ENCODE results near the gene CRMP1. TPM values are rescaled to one million over a fixed set of nuclear protein-coding genes. Genes with fewer than 3 reads are reported as not detected.

Gene CRMP1
- total RNA-seq, 1 donor from 2014 or later, result 245 TPM

- Mint-ChIP-seq H3K4me3 (no peak overlapping the region), H3K27me3 (ENCODE audit: low read depth) (peaks cover 17% of the 10 kb centered on the region), H3K36me3 (ENCODE audit: low read depth) (no peaks in the 10 kb centered on the region), H3K27ac (ENCODE audit: unreplicated experiment) (no peak overlapping the region), H3K4me1 (no peaks in the 10 kb centered on the region), H3K9me3 (peaks cover 4% of the 10 kb centered on the region)
- no peak for DNase-seq (ENCODE audit: low read depth, low spot score)
- no peak for TF ChIP-seq CTCF (conservative IDR thresholded peaks at IDR 0.05)
Measured at GRCh38 chr4:5913454-5913853, 20.6 kb upstream of the CRMP1 start.

- TF ChIP-seq CTCF (conservative IDR thresholded peaks at IDR 0.05), result no peak
- Mint-ChIP-seq H3K27me3 (ENCODE audit: low read depth) (peaks cover 26% of the 10 kb centered on the region), H3K9me3 (peaks cover 4% of the 10 kb centered on the region), H3K4me3 (no peak overlapping the region), H3K4me1 (no peaks in the 10 kb centered on the region), H3K36me3 (ENCODE audit: low read depth) (no peaks in the 10 kb centered on the region), H3K27ac (ENCODE audit: unreplicated experiment) (no peak overlapping the region)
- DNase-seq (ENCODE audit: low read depth, low spot score), result no peak
Measured at GRCh38 chr4:5912614-5913019, 19.7 kb upstream of the CRMP1 start.

GRCh38 chr4:5908876-5909427 is 16.1 kb upstream of the CRMP1 start:
- TF ChIP-seq CTCF (conservative IDR thresholded peaks at IDR 0.05), result no peak
- H3K4me3 Mint-ChIP-seq, result no peak overlapping the region
- no peaks in the 10 kb centered on the region for H3K4me1 Mint-ChIP-seq
- no peaks in the 10 kb centered on the region for H3K36me3 Mint-ChIP-seq (ENCODE audit: low read depth)
- no peak overlapping the region for H3K27ac Mint-ChIP-seq (ENCODE audit: unreplicated experiment)
- peaks cover 59% of the 10 kb centered on the region for H3K27me3 Mint-ChIP-seq (ENCODE audit: low read depth)
- peaks cover 7% of the 10 kb centered on the region for H3K9me3 Mint-ChIP-seq
- DNase-seq (ENCODE audit: low read depth, low spot score), result no peak

- Mint-ChIP-seq H3K36me3 (ENCODE audit: low read depth) (no peaks in the 10 kb centered on the region), H3K9me3 (peaks cover 7% of the 10 kb centered on the region), H3K27ac (ENCODE audit: unreplicated experiment) (no peak overlapping the region), H3K4me3 (no peak overlapping the region), H3K4me1 (no peaks in the 10 kb centered on the region), H3K27me3 (ENCODE audit: low read depth) (peaks cover 74% of the 10 kb centered on the region)
- no peak for DNase-seq (ENCODE audit: low read depth, low spot score)
- no peak for TF ChIP-seq CTCF (conservative IDR thresholded peaks at IDR 0.05)
Measured at GRCh38 chr4:5906191-5906590, 13.3 kb upstream of the CRMP1 start.

GRCh38 chr4:5905714-5906113 is 12.8 kb upstream of the CRMP1 start:
- no peaks in the 10 kb centered on the region for H3K4me1 Mint-ChIP-seq

More at GRCh38 chr4:5905714-5906113, 12.8 kb upstream of the CRMP1 start:
- no peak overlapping the region for H3K4me3 Mint-ChIP-seq
- no peak for TF ChIP-seq CTCF (conservative IDR thresholded peaks at IDR 0.05)
- H3K9me3 Mint-ChIP-seq, result peaks cover 7% of the 10 kb centered on the region
- no peak for DNase-seq (ENCODE audit: low read depth, low spot score)
- peaks cover 79% of the 10 kb centered on the region for H3K27me3 Mint-ChIP-seq (ENCODE audit: low read depth)
- H3K27ac Mint-ChIP-seq (ENCODE audit: unreplicated experiment), result no peak overlapping the region
- no peaks in the 10 kb centered on the region for H3K36me3 Mint-ChIP-seq (ENCODE audit: low read depth)

Measured in neural crest cell (in vitro differentiated cells).